A549 (cell line): ENCODE data around the gene MGAT5B.

ENCODE experiments used
- CTCF ChIP-seq: fragments of >200 bp; sonication (Bioruptor Twin); formaldehyde crosslinking; IDR thresholded peaks from 3 replicates; pipeline ENCODE4 v1.5.1; 2016
- RAD21 ChIP-seq, 2 experiments: fragments of >200 bp in 1 of 2; sonication (Bioruptor Twin) in 1 of 2; formaldehyde crosslinking in 1 of 2; IDR thresholded peaks in 1 of 2; conservative IDR thresholded peaks in 1 of 2; 2 replicates in 1 of 2; 3 replicates in 1 of 2; pipeline ENCODE4 v1.6.1; 2012 to 2018; ENCODE audit warnings: inconsistent platforms in 1 of 2
- SMC3 ChIP-seq: fragments of >200 bp; sonication (Bioruptor Twin); formaldehyde crosslinking; IDR thresholded peaks from 3 replicates; pipeline ENCODE4 v1.6.1; 2018; ENCODE audit warnings: inconsistent platforms

- TF ChIP-seq CTCF (no peak), SMC3 (no peak), RAD21 (conservative IDR thresholded peaks at IDR 0.05 in 1 of 2, IDR thresholded peaks at IDR 0.05 in 1 of 2) (no peak)
Measured at GRCh38 chr17:76995387-76996105, 127.3 kb downstream of the MGAT5B start.
